WI38 (cell line): ENCODE data around the gene GRIN3B.

Source experiments
- H3K4me3 ChIP-seq: 2 replicates; pipeline ENCODE4 v1.5.1; 2011; ENCODE audit warnings: low read depth, mild to moderate bottlenecking, control low read depth, low read length
- TF ChIP-seq, protein P1 (sequence below): IDR thresholded peaks from 2 replicates; pipeline ENCODE4 v1.5.1; 2012; ENCODE audit warnings: low read depth, mild to moderate bottlenecking, control low read depth, low read length

GRIN3B gene

DNA sequence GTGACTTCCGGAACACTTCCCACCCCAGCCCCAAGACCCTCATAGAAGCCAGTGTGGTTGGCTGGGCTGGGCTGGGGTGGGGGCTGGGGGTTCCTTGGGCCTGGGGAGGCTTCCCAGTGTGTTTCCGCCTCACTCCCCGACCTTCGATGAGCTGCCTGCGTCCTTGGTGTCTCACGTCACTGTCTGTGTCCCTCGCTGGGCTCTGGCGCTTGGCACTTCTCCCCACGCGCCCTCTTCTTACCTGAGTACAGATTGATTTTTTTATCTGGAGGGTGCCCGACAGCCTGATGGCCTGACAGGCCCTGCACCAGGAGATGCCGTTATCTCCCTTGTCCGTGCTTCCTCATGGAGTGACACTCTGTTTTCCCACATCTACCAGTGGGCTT lies 7.6 kb upstream of the GRIN3B start:
- H3K4me3 ChIP-seq, result no peak overlapping the region
- TF ChIP-seq, protein P1, sequence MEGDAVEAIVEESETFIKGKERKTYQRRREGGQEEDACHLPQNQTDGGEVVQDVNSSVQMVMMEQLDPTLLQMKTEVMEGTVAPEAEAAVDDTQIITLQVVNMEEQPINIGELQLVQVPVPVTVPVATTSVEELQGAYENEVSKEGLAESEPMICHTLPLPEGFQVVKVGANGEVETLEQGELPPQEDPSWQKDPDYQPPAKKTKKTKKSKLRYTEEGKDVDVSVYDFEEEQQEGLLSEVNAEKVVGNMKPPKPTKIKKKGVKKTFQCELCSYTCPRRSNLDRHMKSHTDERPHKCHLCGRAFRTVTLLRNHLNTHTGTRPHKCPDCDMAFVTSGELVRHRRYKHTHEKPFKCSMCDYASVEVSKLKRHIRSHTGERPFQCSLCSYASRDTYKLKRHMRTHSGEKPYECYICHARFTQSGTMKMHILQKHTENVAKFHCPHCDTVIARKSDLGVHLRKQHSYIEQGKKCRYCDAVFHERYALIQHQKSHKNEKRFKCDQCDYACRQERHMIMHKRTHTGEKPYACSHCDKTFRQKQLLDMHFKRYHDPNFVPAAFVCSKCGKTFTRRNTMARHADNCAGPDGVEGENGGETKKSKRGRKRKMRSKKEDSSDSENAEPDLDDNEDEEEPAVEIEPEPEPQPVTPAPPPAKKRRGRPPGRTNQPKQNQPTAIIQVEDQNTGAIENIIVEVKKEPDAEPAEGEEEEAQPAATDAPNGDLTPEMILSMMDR, result no peak

DNA sequence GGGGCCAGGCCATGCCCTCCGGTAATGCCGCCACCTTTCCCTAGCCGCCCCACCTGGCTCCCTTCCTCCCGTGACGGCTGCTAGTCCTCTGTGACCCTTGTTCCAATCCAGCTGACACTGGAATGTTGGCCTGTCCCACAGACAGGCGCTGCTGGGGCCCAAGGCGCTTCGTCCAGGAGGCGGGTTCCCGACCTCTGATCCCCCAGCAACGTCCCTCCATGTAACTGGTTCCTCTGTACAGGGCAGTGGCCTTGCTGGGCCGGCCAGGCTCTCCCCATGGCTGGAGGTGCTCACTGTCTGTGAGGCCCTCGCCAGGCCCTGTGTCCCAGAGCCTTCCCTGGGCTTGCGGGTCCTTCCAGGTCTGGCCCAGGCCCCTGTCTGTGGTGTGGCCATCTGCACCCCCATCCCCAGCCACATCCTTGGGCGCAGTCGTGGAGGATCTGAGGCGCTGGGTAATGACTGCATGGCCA lies 6.8 kb upstream of the GRIN3B start:
- no peak overlapping the region for H3K4me3 ChIP-seq
- TF ChIP-seq, protein P1, result no peak

- H3K4me3 ChIP-seq, result no peak overlapping the region
- TF ChIP-seq, protein P1, result no peak
Observed at GRCh38 chr19:993831-994393, 6.3 kb upstream of the GRIN3B start.

GRCh38 chr19:994516-994915 lies 5.7 kb upstream of the GRIN3B start:
- TF ChIP-seq, protein P1, result no peak

GRCh38 chr19:995051-995827 lies 5.0 kb upstream of the GRIN3B start:
- H3K4me3 ChIP-seq, result no peak overlapping the region
- TF ChIP-seq, protein P1, result no peak

More at GRCh38 chr19:994516-994915, 5.7 kb upstream of the GRIN3B start:
- no peak overlapping the region for H3K4me3 ChIP-seq

GRCh38 chr19:996051-996838 lies 4.0 kb upstream of the GRIN3B start:
- TF ChIP-seq, protein P1, result no peak
- H3K4me3 ChIP-seq, result no peak overlapping the region

DNA sequence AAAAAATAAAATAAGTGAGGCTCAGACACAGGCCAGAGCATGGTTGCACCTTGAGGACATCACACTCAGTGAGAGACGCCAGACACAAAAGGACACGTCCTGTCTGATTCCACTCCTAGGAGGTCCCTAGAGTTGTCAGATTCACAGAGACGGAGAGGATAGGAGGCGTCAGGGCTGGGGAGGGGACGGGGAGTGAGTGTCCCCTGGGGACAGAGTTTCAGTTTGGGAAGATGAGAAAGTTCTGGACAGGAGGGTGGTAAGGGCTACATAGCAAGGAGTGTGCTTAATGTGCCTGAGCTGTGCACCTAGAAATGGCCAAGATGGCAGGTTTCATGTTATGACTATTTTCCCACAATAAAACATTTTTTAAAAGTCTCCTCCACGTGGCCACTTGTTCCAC lies 2.2 kb upstream of the GRIN3B start:
- TF ChIP-seq, protein P1, result no peak
- H3K4me3 ChIP-seq, result no peak overlapping the region
